DMS79 treated with DMSO at 0.1 percent for 48 hours (cell line): Measurements from ENCODE around the gene SLC30A5.
"Not testable (repeated sequence)": the region's sequence is repeated elsewhere in the genome, so short reads cannot be mapped to it uniquely, and the experiment has no call there.

Experiments
- DNase-seq: peaks from one replicate; lab custom pipeline; 2025; lab: John Stamatoyannopoulos, UW

Gene SLC30A5

DNA sequence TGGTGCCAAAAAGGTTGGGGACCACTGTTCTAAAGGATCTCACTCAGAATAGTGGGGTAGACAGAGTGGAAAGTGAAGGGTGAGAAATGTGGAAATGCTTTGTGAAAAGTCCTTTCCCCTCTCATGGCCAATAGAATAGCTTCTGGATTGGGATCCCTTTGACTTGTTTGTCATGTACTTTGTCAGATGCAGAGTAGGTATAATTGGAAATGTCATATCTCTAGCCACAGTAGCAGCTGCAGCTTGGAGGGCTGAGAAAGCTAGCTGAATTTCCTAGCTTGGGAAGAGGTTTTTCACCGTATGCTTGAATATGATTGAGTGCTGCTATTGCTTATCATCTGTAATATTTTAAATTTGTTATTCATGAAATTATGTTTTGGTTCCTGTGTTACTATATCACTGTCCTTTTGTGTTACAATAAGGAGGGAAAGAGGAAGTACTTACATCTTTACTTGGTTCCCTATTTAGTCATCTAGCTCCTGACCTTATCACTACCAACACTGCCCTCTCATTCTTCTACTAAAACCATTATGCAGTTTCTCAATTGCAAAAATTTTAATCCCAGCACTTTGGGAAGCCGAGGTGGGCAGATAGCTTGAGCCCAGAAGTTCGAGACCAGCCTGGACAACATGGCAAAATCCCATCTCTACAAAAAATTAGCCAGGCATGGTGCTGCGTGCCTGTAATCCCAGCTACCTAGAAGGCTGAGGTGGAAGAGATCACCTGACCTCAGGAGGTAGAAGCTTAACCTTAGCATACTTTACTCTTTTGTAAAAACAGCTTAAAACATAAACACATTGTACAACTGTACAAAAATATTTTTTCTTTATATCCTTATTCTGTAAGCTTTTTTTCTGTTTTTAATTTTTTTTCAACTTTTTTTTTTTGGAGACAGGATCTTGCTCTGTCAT is 12.4 kb downstream of the SLC30A5 start:
- no peak for DNase-seq

DNA sequence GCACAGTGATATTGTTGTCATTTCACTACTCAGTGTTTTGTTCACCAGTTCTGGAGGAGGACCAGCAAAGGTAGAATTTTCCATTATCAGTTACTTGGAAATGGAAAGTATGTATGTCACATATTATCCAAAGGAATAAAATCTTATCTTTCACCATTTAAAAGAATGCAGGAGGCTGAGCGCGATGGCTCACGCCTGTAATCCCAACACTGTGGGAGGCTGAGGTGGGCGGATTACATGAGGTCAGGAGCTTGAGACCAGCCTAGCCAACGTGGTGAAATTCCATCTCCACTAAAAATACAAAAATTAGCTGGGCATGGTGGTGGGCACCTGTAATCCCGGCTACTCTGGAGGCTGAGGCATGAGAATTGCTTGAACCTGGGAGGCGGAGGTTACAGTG is 14.6 kb downstream of the SLC30A5 start:
- not testable (repeated sequence) for DNase-seq

DNA sequence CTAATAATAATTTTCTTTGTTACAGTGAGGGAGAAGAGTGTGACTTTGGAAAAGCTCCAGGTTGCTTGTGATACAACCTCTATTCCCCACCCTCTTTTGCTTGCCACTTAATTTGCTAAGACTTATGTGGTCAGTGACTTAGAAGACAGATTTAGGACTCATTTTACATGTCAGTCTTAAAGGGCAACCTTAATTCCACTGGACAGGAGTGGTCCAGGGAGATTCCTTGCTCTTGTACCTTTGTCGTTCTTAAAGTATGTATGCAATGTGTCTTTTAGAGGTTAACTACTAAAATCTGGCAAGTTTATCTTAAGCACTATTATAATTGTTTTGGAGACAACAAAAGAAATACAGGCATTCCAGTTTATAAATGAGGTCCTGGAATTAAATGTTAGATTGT is 20.0 kb downstream of the SLC30A5 start:
- no peak for DNase-seq

DNA sequence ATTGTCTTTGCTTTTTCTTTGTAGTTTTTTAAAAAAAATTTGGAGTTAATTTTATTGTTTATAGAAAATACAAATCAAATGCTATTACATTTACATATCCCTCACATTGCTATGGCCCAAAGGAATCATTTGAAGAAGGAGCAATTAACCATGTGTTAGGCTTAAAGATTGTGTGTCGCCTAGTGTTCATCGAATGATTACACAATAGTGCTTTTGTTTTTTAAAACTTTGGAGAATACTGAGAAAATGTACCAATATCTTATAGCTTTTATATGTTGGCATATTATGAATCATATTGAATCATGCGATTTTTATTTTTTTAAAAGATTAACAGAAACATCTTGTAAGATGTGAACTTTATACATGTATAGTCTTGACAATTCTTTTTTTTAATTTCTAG is 21.7 kb downstream of the SLC30A5 start:
- no peak for DNase-seq

DNA sequence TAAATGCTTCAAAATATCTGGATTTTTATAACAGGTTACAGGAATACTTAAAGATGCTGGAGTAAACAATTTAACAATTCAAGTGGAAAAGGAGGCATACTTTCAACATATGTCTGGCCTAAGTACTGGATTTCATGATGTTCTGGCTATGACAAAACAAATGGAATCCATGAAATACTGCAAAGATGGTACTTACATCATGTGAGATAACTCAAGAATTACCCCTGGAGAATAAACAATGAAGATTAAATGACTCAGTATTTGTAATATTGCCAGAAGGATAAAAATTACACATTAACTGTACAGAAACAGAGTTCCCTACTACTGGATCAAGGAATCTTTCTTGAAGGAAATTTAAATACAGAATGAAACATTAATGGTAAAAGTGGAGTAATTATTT is 35.6 kb downstream of the SLC30A5 start:
- no peak for DNase-seq

DNA sequence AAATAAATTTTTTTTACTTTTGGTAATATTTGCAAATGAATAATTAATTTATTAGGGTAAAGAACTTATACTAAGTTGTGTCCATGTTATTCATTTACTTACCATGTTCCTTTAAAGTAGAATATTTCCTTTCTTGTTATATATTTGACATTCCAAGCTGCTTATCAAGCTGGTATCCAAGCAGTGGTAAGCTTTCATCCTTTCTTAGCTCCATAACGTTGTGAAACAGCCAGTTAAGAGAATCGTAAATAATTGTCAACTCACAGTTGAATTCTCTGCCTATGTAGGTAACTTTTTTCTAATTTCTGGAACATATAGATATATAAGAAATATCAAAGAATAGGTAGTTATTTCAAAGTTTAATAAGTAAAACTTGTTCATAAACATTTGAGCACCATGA is 36.4 kb downstream of the SLC30A5 start:
- no peak for DNase-seq

DNA sequence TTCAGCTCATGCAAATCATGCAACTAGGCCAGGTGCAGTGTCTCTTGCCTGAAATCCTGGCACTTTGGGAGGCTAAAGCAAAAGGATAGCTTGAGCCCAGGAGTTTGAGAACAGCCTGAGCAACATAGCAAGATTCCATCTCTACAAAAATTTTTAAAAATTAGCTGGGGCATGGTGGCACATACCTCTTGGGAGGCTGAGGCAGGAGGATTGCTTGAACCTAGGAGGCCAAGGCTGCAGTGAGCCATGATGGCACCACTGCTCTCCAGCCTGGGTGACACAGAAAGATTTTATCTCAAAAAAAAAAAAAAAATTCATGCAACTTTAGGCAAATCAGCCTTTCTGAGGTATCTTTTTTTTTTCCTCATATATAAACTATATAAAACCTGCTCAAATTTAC is 37.5 kb downstream of the SLC30A5 start:
- DNase-seq: no peak

DNA sequence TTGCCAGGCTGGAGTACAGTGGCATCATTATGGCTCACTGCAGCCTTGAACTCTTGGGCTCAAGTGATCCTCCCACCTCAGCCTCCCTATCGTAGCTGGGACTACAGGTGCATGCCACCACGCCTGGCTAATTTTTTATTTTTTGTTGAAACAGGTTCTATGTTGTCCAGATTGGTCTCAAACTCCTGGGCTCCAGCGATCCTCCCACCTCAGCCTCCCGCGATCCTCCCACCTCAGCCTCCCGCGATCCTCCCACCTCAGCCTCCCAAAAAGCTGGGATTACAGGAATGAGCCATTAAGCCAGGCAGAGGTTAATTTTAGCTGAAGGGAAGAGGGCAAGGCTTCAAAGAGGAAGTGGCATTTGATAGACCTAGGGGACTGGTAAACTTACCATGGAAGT is 40.3 kb downstream of the SLC30A5 start:
- DNase-seq: no peak

DNA sequence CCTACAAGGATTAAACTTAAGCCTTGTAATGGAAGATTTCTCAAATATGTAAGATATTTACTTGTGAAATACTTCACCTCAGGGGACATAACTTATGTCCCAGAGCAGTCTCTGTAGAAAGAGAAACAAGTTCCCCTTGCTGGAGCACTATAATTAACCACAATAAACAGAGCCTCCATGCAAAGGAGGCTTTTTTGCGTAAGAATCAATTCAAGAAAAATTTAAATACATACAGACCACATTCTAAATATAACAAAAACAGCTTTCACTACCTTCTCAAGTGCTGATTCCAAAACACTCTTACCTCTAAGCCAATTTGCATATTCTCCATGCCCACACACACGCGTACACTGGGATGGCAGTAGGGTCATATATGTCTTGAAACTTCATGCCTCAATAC is 42.5 kb downstream of the SLC30A5 start:
- DNase-seq: no peak

DNA sequence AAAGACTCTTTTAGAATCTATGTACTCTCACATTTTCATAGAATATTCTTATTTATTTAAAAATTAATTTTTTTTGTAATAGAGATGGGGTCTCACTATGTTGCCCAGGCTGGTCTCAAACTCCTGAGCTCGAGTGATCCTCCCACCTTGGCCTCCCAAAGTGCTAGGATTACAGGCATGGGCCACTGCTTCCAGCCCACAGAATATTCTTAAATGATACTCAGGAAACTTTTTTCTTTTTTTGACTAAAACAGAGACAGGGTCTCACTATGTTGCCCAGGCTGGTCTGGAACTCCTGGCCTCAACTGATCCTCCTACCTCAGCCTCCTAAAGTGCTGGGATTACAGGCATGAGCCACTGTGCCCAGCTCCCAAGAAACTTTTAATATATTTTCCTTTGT is 43.4 kb downstream of the SLC30A5 start:
- DNase-seq: not testable (repeated sequence)

DNA sequence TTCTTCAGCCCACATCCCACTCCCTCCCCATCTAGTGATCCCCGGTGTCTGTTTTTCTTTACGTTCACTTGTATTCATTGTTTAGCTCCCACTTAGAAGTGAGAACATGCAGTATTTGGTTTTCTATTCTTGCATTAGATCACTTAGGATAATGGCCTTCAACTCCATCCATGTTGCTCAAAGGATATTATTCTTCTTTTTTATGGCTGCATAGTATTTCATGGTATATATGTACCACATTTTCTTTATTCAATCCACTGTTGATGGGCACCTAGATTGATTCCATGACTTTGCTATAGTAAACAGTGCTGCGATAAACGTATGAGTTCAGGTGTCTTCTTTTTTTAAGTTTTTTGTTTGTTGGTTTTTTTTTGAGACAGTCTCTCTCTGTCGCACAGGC is 44.0 kb downstream of the SLC30A5 start:
- DNase-seq: no peak

DNA sequence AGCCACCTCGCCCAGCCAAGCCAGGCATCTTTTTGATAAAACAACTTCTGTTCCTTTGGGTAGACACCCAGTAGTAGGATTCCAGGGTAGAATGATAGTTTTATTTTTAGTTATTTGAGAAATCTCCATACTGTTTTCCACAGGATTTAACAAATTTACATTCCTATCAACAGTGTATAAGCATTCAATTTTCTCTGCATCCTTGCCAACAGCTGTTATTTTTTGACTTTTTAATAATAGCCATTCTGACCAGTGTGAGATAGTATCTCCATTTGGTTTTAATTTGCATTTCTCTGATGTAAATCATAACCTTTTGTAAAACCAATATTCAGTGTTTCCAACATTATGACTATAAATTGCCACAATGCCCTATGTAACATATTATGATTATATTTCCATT is 45.0 kb downstream of the SLC30A5 start:
- DNase-seq: no peak

DNA sequence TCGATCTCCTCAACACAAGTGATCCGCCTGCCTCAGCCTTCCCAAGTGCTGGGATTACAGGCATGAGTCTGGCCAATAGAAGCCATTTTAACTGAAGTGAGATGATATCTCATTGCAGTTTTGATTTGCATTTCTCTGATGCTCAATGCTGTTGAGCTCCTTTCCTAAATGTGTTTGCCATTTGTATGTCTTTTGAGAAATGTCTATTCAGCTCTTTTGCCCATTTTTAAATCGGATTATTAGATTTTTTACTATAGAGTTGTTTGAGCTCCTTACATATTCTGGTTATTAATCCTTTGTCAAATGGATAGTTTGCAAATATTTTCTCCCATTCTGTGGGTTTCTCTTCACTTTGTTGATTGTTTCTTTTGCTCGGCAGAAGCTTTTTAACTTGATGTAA is 46.4 kb downstream of the SLC30A5 start:
- DNase-seq: not testable (repeated sequence)

DNA sequence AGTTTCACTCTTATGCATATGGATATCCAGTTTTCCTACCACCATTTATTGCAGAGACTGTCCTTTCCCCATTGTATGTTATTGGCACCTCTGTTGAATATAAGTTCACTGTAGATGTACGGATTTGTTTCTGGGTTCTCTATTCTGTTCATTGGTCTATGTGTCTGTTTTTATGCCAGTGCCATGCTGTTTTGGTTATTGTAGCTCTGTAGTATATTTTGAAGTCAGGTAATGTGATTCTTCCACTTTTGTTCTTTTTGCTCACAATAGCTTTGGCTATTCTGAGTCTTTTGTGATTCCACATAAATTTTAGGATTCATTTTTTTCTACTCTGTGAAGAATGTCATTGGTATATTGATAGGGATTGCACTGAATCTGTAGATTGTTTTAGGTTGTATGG is 47.0 kb downstream of the SLC30A5 start:
- no peak for DNase-seq

DNA sequence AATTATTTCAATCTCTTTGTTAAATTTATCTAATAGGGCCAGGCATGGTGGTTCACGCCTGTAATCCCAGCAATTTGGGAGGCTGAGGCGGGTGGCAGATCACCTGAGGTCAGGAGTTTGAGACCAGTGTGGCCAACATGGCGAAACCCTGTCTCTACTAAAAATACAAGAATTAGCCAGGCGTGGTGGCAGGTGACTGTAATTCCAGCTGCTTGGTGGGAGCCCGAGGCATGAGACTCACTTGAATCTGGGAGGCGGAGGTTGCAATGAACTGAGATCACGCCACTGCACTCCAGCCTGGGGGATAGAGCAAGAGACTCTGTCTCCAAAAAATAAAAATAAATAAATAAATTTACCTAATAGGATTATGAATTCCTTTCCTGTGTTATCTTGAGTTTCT is 54.8 kb downstream of the SLC30A5 start:
- DNase-seq: not testable (repeated sequence)

DNA sequence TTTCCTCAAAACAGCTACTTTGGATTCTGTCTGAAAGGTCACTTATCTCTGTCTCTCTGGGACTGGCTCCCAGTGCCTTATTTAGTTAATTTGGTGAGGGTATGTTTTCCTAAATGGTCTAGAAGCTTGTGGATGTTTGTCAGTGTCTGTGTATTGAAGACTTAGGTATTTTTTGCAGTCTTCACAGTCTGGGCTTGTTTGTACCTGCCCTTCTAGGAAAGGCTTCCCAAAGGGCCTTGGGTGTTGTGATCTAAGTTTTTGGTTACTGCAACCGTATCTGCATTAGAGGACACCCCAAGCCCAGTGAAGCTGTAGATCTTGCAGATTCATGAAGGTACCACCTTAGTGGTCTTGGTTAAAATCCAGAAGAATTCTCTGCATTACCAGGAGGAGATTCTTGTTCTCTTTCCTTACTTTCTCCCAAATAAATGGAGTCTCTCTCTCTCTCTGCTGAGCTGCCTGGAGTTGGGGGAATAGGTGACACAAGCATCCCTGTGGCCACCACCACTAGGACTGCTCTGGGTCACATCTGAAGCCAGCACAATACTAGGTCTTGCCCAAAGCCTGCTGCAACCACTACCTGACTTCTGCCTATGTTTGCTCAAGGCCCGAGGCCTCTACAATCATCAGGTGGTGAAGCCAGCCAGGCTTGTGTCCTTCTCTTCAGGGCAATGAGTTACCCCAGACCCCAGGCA is 55.3 kb downstream of the SLC30A5 start:
- DNase-seq: no peak

DNA sequence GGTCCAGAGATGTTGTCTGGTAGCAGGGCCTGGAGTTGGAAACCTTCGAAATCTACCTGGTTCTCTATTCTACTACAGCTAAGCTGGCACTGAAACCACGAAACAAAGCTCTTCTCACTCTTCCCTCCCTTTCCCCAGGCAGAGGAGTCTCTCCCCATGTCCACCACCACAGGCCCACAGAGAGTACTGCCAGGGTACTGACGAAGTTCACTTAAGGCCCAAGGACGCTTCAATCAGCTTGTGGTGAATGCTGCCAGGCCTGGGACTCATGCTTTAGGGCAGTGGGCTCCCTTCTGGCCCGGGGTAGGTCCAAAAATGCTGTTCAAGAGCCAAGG is 55.8 kb downstream of the SLC30A5 start:
- no peak for DNase-seq

DNA sequence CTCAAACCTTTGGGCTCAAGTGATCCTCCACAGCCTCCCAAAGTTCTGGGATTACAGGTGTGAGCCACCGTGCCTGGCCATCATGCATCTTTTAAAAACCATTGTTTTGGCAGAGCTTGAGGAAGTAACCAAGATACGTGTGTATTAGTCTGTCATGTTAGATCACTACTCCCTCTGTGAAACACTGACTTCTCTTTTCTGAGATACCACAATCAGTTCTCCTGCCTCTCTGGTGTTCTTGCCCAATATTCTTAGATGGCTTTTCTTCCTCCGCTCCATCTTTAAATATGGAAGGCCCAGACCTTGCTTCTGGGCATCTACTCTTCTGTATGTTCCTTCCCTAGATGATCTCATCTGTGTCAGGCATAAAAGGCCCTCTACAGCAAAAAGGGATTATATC is 58.9 kb downstream of the SLC30A5 start:
- no peak for DNase-seq

DNA sequence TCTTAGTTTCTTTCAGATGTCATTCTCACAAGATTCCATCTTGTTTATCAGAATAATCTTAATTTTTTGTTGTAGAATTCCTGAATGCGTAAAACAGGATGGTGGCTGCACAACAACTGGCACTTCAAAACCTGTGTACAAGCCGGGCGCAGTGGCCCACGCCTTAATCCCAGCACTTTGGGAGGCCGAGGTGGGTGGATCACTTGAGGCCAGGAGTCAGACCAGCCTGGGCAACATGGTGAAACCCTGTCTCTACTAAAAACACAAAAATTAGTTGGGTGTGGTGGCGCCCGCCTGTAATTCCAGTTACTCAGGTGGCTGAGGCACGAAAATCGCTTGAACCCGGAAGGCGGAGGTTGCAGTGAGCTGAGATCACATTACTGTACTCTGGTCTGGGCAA is 62.6 kb downstream of the SLC30A5 start:
- DNase-seq: no peak

DNA sequence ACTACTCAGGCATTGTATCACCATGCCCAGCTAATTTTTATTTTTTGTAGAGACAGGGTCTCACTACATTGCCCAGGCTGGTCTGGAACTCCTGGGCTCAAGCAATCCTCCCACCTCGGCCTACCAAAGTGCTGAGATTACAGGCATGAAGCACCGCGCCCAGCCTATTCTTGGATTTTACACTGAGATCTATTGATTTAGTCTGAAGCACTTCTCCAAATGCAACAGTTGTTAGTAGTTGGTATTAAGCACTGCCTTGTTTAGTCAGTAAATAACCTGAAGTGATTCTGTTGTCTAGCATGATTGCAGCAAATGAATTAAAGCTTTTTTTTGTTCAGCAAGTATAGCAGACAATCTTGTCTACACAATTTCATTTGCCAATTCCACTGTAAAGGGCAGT is 64.2 kb downstream of the SLC30A5 start:
- no peak for DNase-seq

DNA sequence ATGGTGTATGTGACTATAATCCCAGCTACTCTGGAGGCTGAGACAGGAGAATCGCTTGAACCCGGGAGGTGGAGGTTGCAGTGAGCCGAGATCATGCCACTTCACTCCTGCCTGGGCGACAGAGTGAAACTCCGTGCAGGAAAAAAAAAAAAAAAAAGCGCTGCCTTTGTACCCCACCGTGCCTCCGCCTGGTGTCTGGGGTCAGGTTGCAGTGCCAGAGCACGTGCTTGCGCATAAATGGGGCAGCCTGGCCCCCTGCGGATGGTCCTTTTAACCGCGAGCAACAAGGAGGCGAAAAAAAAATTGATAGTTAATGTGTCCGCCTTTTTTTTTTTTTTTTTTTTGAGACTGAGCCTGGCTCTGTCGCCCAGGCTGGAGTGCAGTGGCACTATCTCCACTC is 66.8 kb downstream of the SLC30A5 start:
- no peak for DNase-seq

DNA sequence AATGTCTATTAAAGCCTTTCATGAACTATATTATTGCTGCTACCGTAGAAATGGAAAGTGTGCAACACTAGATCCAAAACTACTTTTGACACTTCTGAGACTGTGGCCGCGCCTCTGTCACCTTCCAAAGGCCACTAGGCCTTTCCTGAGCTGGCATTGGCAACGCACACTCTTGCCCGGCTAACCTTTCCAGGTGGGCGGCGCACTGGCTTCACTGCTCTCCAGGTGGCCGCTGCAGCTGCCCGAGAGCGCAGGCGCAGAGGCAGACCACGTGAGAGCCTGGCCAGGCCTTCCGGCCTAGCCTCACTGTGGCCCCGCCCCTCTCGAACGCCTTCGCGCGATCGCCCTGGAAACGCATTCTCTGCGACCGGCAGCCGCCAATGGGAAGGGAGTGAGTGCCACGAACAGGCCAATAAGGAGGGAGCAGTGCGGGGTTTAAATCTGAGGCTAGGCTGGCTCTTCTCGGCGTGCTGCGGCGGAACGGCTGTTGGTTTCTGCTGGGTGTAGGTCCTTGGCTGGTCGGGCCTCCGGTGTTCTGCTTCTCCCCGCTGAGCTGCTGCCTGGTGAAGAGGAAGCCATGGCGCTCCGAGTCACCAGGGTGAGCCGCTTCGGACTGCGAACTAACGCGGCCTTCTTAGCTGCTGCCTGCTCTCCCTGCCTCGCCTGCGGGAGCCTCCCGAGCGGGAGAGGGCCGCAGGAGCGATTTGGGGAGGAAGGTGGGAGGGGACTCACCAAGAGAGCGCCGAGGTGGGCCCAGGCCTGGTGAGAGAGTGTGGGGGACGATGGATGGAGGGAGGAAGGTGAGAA is 73.1 kb downstream of the SLC30A5 start, which contains the start of gene CCNB1:
Gene CCNB1 (plus strand): TSS at position 465 of the 807 bp plus-strand sequence. CDS start 113 bp downstream, at position 578.
- DNase-seq: peak; percentile 79

DNA sequence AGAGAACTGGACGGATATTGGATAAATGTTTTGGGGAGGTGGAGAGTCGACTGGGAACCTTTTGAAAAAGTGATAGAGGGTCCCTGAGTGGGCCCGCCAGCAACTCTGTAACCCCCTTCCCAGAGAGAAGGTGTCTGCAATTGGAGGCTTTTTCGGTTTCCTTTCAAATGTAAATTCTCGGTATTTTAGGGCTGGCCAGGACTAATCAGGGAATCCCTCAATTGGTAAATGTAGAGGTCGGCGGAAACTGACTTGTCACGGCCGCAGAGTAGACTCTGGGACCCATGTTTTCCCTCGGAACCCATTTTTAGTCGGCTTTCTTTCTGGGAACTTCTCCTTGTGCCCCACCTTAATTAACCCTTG is 73.7 kb downstream of the SLC30A5 start:
- peak; percentile 3 for DNase-seq
